ENCODE results near the gene TEX2.
"Not testable (repeated sequence)": the region's sequence is repeated elsewhere in the genome, so short reads cannot be mapped to it uniquely, and the experiment has no call there.

TEX2 gene

GRCh38 chr17:64209983-64210382 is 53.1 kb downstream of the TEX2 start:
- peak; percentile 75 for DNase-seq (ENCODE audit: low read depth)

DNA sequence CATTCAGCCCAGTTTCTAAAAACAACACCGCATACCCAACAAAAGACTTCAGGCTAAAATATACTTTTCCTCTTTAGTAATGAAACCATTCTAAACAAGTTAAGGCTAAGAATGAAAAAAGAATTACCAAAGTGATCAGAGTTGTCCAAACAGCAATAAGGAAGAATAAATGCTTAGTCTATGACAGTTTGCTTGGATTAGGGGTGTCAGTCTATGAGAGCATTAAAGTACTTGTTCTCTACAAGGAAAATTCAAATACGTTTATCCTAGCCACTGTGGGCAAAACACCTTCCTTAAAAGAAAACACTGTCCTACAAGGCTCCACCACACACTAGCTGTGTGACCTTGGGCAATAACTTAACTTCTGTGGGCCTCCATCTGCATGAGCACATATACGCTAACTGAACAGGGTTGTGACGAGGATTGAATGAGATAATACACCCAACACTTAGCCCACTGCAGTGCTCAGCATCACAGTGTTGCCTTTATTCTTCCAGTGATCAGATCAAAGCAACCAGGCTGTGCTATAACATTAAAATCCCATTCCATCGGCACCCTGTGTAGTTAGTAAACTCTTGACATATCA is 53.6 kb downstream of the TEX2 start:
- DNase-seq (ENCODE audit: low read depth): no peak

- DNase-seq (ENCODE audit: low read depth): not testable (repeated sequence)
Measured at GRCh38 chr17:64208656-64209055, 54.4 kb downstream of the TEX2 start.

DNA sequence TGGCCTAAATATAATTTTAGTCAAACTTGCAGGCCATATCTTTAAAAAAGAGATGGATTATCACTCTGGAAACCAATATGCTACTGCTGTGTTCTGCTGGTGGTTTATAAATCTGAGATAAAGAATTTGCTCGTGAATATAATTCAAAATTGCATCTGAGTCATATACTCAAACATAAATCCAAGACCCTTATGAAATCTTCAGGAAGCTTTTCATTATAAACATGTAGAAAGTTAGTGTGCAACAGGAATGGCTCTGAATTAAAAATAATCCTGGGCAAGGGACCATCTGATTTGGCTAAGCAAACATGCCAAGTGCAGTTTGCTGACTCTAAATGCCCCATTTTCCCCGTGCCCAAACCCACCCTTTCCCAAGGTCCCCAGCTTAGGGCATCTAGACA is 57.3 kb downstream of the TEX2 start:
- DNase-seq (ENCODE audit: low read depth): peak; percentile 46

- DNase-seq (ENCODE audit: low read depth): no peak
Measured at GRCh38 chr17:64203630-64204029, 59.4 kb downstream of the TEX2 start.

DNA sequence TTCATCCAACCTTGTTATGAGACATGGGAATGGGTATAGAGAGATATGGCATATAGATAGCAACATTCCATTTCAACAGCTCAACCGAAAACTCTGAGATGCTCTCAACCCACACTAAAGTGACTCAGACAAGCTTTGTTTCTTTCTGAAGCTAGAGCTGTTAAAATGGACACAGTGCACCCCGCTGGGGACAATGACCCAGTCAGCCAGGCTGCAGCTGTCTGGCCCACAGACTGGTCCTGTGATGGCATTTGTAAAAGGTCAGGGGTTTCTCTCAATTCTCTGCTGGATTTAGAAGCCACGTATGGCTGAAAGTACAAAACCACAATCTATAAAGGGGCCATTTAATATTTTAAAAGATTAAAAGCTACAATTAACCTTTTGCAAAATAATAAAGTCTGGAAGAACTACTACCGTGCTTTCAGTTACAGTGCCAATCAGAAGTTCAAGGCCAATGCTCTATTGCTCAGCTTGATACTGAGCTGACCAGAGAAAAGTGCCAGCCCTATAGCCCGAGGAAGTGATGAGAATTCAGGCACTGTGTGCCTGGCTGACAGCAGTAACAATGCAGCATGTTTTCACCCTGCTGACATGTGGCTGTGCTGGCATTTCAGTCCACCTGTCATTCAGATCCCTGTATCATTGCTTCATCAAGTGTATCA is 60.2 kb downstream of the TEX2 start:
- DNase-seq (ENCODE audit: low read depth): peak; percentile 82

DNA sequence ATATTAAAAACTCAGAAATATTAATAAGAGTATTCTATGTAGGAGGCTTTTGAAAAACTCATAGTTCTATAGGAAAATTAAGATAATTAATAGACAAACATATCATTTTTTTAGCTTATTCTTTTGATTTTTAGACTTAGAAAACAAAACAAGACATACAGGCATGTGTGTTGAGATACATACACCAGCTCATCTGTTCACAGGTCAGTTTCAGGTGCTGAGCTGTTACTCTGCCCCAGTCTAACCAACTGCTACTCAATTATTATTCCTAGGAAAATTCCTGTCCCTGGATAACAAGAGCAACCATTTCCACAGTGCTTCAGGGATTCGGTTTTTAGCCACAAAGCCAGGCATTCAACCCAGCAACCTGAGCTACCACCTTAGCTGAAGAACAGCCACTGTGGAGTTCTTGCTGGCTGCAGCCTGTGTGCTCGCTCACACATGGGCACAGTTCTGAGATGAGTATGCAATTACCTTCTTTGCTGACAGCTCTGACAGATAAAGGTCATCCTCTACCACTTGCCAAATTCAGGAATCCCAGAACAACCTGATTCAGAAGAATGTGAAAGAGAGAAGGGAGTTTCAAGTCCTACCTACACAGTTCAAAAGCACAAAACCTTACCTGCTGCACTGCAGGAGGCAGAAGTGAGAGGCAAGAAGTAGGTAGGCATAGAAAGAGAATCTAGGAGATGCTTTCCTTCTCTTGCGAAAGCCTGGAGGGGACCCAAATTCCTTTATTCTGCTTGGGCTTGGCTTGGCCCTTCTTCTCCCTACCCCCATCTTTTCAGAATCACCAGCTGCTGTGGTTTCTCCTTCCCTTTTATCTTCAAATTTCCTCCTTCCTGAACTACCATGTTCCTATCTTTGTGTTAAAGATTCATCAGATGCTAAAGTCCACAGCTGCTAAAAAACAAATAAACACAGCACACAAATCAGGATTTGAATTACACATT is 62.7 kb downstream of the TEX2 start:
- DNase-seq (ENCODE audit: low read depth): peak; percentile 50

DNA sequence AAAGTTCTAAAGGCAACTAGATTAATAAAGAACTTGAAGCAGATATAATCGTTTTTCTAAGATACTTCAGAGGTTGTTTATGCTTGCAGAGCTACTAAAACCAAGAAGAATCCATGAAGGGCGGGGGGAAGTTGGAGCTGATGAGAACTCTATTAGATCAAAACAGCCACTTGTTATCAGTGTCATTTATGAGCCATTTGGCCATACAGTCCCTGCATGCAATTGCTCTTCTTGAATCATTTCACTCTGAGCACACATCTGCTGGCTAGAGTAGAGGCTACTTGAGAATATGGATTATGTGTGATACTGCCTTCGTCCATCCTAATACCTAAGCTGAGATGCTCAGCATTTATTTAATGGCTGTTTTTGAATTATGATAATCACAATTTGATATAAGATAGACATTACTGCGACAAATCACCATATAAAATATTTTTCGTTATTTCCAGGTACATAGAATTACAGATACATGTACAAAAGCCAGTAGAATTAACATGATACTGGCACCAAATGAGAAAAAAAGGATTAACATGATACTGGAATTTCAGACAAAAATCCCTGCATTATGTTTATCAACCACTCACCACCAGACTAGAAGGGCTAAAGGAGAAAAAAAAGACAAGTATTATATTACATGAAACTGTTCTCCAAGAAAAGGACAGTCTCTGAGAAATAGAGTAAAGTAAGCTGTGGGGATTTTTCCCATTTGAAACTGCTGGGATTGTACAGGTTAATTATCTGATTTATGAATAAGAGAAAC is 64.5 kb downstream of the TEX2 start:
- DNase-seq (ENCODE audit: low read depth): no peak

DNA sequence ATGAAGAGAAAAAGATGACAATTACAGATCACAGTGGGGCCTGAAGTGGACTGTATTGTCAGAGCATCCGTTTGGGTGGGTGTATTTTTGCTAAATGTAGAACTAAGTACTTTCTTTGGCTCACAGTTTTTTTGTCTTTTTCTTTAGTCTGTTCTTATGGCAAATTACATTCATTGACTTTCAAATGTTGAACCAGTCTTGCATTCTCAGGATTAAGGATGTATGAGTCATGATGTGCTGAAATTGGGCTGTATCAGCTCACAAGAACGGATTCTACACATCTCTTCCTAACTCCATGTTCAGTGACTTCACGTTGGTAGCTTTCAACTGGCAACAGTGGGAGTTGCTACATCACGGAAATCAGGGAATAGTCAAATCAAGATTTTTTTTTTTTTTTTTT is 66.5 kb downstream of the TEX2 start:
- peak; percentile 93 for DNase-seq (ENCODE audit: low read depth)

- DNase-seq (ENCODE audit: low read depth): no peak
Measured at GRCh38 chr17:64193561-64193960, 69.5 kb downstream of the TEX2 start.

GRCh38 chr17:64192589-64192988 is 70.5 kb downstream of the TEX2 start:
- no peak for DNase-seq (ENCODE audit: low read depth)

DNA sequence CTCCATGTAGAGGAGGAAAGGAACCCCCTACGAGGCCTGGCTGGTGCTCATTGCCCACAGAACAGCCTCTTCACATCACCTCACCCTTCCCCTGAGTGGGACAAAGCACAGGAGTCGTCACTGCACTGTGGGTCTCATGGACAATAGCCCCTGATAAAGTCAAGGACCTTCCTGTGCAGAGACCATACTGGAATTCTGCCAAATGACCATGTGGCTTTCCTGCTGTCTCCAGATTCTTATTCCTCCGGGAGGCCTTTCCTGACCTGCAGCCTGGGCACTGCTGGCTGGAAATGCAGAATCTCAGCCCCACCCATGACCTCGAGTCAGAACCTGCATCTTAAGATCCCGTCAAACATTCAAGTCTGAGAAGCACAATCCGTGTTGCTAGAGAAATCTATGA is 72.6 kb downstream of the TEX2 start:
- no peak for DNase-seq (ENCODE audit: low read depth)

DNA sequence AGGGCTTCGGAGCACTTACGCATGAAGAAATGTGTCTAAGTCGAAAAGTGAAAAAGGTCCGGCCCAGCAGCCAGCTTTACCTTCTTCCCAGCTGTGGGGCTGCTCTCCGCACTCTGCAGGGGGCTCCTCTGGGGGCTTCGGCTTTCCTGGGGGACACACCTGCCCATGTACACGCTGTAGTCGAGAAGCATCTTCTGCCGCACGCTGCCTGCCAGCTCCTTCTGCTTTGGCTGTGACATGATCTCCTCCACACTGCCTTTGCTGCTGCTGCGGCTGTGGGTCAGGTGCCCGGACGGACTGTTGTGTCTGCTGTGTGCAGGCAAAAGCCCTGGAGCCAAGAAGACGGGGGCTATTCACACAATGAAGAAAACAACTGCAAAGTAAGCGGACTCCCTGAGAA is 75.0 kb downstream of the TEX2 start:
- DNase-seq (ENCODE audit: low read depth): no peak

- peak; percentile 89 for DNase-seq (ENCODE audit: low read depth)
Measured at GRCh38 chr17:64187093-64187895, 75.8 kb downstream of the TEX2 start.

- DNase-seq (ENCODE audit: low read depth): no peak
Measured at GRCh38 chr17:64186171-64187092, 76.6 kb downstream of the TEX2 start.

DNA sequence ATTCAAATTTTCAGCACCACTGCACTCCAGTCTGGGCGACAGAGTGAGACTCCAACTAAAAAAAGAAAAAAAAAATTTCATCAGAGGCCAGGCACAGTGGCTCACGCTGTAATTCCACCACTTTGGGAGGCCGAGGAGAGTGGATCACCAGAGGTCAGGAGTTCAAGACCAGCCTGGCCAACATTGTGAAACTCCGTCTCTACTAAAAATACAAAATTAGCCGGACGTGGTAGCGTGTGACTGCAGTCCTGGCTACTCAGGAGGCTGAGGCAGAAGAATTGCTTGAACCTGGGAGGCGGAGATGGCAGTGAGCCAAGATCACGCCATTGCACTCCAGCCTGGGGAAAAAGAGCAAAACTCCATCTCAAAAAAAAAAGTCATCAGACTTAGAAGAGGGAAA is 77.5 kb downstream of the TEX2 start:
- DNase-seq (ENCODE audit: low read depth): peak; percentile 66

DNA sequence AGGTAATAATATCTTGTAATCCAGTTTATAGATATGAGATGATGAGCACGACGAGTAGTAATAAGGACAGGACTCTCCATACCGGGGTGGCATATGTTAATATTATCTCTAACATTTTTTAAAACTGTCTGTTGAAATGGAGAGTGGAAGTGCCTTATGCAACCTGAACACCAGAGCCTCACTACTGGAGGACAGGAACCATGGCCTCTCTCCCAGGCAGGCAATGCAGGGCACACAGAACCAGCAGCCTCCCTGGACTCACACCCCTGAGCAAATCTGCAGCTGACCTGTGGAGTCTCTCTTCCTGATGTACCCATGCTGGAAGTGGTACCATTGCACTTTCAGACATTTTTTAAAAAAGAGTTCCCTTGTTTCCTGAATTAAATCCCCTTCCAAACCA is 78.0 kb downstream of the TEX2 start:
- no peak for DNase-seq (ENCODE audit: low read depth)

DNA sequence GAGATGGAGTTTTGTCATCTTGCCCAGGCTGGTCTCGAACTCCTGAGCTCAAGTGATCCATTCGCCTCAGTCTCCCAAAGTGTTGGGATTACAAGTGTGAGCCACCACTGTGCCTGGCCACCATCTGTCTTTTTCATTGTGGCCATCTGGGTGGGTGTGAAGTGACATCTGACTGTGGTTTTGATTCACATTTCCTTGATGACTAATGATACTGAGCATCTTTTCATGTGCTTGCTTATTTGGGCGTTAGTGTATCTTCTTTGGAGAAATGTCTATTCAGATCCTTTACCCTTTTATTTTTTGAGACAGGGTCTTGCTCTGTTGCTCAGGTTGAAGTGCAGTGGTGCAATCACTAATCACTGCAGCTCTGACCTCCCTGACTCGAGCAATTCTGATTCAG is 79.2 kb downstream of the TEX2 start:
- peak; percentile 18 for DNase-seq (ENCODE audit: low read depth)

DNA sequence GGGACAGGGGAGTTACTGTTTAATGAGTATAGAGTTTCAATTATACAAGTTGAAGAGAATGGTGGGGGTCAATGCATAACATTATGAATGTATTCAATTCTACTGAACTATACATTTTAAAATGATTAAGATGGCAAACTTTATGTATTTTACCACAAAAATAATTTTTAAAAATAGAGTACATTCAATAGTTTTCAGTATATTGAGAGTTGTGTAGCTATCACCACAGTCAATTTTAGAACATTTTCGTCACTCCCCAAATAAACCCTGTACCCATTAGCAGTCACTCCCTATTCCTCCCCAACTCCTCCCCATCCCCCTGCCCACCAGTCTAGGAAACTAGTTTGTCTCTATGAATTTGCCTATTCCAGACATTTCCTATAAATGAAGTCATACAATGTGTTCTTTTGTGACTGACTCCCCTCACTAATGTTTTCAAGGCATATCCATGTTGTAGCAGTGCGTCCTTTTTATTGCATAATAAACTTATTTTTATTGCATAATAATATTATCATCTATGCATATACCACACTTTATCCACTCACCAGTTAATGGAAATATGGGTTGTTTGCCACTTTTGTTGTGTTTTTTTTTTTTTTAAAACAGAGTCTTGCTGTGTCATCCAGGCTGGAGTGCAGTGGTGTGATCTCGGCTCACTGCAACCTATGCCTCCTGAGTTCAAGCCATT is 80.6 kb downstream of the TEX2 start:
- no peak for DNase-seq (ENCODE audit: low read depth)

Data from amniotic epithelial cell (primary cell).